Myocyte (in vitro differentiated cells): ENCODE data around the gene NKTR. TPM values are rescaled to one million over a fixed set of nuclear protein-coding genes. Genes with fewer than 3 reads are reported as not detected.
"Not testable (repeated sequence)": the region's sequence is repeated elsewhere in the genome, so short reads cannot be mapped to it uniquely, and the experiment has no call there.

Experiments used
- DNase-seq: peaks from one replicate; pipeline ENCODE4 v3.0.0-alpha.2; 2012; ENCODE audit warnings: low read depth
- total RNA-seq: library from RNA; depleted of rRNA; stranded (reverse); fragments of >200 nt; gene quantifications from 2 replicates; pipeline ENCODE4 v1.2.3, GENCODE V29; 2014

NKTR gene
- total RNA-seq, 1 donor from 2014 or later: 32.4 TPM

GRCh38 chr3:42593635-42594034 is 6.9 kb upstream of the NKTR start:
- DNase-seq: no peak

- no peak for DNase-seq
Measured at GRCh38 chr3:42595682-42596081, 4.8 kb upstream of the NKTR start.

GRCh38 chr3:42597098-42597497 is 3.4 kb upstream of the NKTR start:
- not testable (repeated sequence) for DNase-seq

GRCh38 chr3:42600958-42601675 is 631 bp downstream of the NKTR start:
- DNase-seq: peak; percentile 68

- DNase-seq: no peak
Measured at GRCh38 chr3:42601896-42602581, 1.6 kb downstream of the NKTR start.

- DNase-seq: no peak
Measured at GRCh38 chr3:42602961-42603360, 2.5 kb downstream of the NKTR start.

GRCh38 chr3:42605546-42606173 is 5.2 kb downstream of the NKTR start:
- DNase-seq: peak; percentile 77

- DNase-seq: peak; percentile 40
Measured at GRCh38 chr3:42608581-42608980, 8.1 kb downstream of the NKTR start.

- no peak for DNase-seq
Measured at GRCh38 chr3:42610976-42611375, 10.5 kb downstream of the NKTR start.

GRCh38 chr3:42612217-42612616 is 11.7 kb downstream of the NKTR start:
- DNase-seq: no peak

GRCh38 chr3:42612928-42613327 is 12.4 kb downstream of the NKTR start:
- peak; percentile 52 for DNase-seq

GRCh38 chr3:42613462-42613861 is 13.0 kb downstream of the NKTR start:
- peak; percentile 24 for DNase-seq

- DNase-seq: no peak
Measured at GRCh38 chr3:42631620-42632019, 31.1 kb downstream of the NKTR start.

- no peak for DNase-seq
Measured at GRCh38 chr3:42632146-42632545, 31.7 kb downstream of the NKTR start.

GRCh38 chr3:42633544-42633943 is 33.1 kb downstream of the NKTR start:
- no peak for DNase-seq

GRCh38 chr3:42635111-42635510 is 34.6 kb downstream of the NKTR start:
- DNase-seq: no peak

- no peak for DNase-seq
Measured at GRCh38 chr3:42637001-42637400, 36.5 kb downstream of the NKTR start.

GRCh38 chr3:42638339-42638842 is 37.9 kb downstream of the NKTR start:
- DNase-seq: no peak

- no peak for DNase-seq
Measured at GRCh38 chr3:42639192-42639591, 38.7 kb downstream of the NKTR start.

- no peak for DNase-seq
Measured at GRCh38 chr3:42640129-42640528, 39.6 kb downstream of the NKTR start.

- no peak for DNase-seq
Measured at GRCh38 chr3:42640771-42641370, 40.4 kb downstream of the NKTR start.
